OCI-LY1 (cell line): ENCODE data around the gene GLS.

Experiments
- H2AFZ ChIP-seq: fragments of 200-600 bp; sonication (generic), shearing (Covaris generic); 2 replicates; pipeline ENCODE4 v1.6.0; 2014; ENCODE audit warnings: antibody characterized with exemption, mild to moderate bottlenecking, low read length
- H3F3A ChIP-seq: fragments of 200-600 bp; sonication (generic), shearing (Covaris generic); 2 replicates; pipeline ENCODE4 v1.6.0; 2014; ENCODE audit warnings: mild to moderate bottlenecking, antibody characterized with exemption, low read length, moderate library complexity; ENCODE audit not compliant: insufficient read depth
- H3K27ac ChIP-seq: fragments of 200-600 bp; sonication (generic); 2 replicates; pipeline ENCODE4 v1.5.1; 2014; ENCODE audit warnings: low read length, mixed run types, mild to moderate bottlenecking, low read depth; ENCODE audit not compliant: poor library complexity, severe bottlenecking
- H3K27me3 ChIP-seq: fragments of 200-600 bp; sonication (generic); 2 replicates; pipeline ENCODE4 v1.6.0; 2014; ENCODE audit warnings: antibody characterized with exemption, mild to moderate bottlenecking, low read length, moderate library complexity; ENCODE audit not compliant: insufficient read depth
- H3K36me3 ChIP-seq: fragments of 200-600 bp; sonication (generic); 2 replicates; pipeline ENCODE4 v1.6.1; 2014; ENCODE audit warnings: mild to moderate bottlenecking, antibody characterized with exemption, low read length, moderate library complexity, mixed read lengths; ENCODE audit not compliant: insufficient read depth
- H3K4me1 ChIP-seq: fragments of 200-600 bp; sonication (generic); 2 replicates; pipeline ENCODE4 v1.5.1; 2014; ENCODE audit warnings: mild to moderate bottlenecking, low read length, moderate library complexity; ENCODE audit not compliant: insufficient read depth, severe bottlenecking
- H3K4me2 ChIP-seq: fragments of 200-600 bp; sonication (generic), shearing (Covaris generic); 2 replicates; pipeline ENCODE4 v1.6.1; 2014; ENCODE audit warnings: low read length
- H3K4me3 ChIP-seq: fragments of 200-600 bp; sonication (generic); 2 replicates; pipeline ENCODE4 v1.5.1; 2014; ENCODE audit warnings: low read length, low read depth, mild to moderate bottlenecking, mixed read lengths; ENCODE audit not compliant: poor library complexity, severe bottlenecking
- H3K79me2 ChIP-seq: fragments of 200-600 bp; shearing (Covaris generic); 2 replicates; pipeline ENCODE4 v1.6.1; 2016; ENCODE audit warnings: mixed run types, low read length, mixed read lengths; ENCODE audit not compliant: insufficient read depth
- H3K9ac ChIP-seq: fragments of 200-600 bp; sonication (generic), shearing (Covaris generic); 2 replicates; pipeline ENCODE4 v1.6.1; 2014; ENCODE audit warnings: mild to moderate bottlenecking, low read length, mixed read lengths
- H3K9me2 ChIP-seq: fragments of 200-600 bp; sonication (generic), shearing (Covaris generic); 2 replicates; pipeline ENCODE4 v1.6.1; 2014; ENCODE audit warnings: low read depth, mild to moderate bottlenecking, low read length, mixed read lengths
- H3K9me3 ChIP-seq: fragments of 200-600 bp; shearing (Covaris generic); 2 replicates; pipeline ENCODE4 v1.6.1; 2014; ENCODE audit warnings: low read length, mixed read lengths
- H4K20me1 ChIP-seq: fragments of 200-600 bp; sonication (generic), shearing (Covaris generic); 2 replicates; pipeline ENCODE4 v1.6.0; 2016; ENCODE audit warnings: mild to moderate bottlenecking, low read length; ENCODE audit not compliant: insufficient read depth
- EZH2 ChIP-seq: fragments of 200-600 bp; sonication (generic), shearing (Covaris generic); IDR thresholded peaks from 2 replicates; pipeline ENCODE4 v1.8.0; 2017; ENCODE audit warnings: borderline replicate concordance, mixed run types, mild to moderate bottlenecking, antibody characterized with exemption, low read length, moderate library complexity, mixed read lengths
- TF ChIP-seq, protein P1 (sequence below): fragments of 200-600 bp; sonication (generic), shearing (Covaris generic); IDR thresholded peaks from 2 replicates; pipeline ENCODE4 v1.5.1; 2017; ENCODE audit warnings: mild to moderate bottlenecking, antibody characterized with exemption, low read length, moderate library complexity, mixed read lengths

Gene GLS

DNA sequence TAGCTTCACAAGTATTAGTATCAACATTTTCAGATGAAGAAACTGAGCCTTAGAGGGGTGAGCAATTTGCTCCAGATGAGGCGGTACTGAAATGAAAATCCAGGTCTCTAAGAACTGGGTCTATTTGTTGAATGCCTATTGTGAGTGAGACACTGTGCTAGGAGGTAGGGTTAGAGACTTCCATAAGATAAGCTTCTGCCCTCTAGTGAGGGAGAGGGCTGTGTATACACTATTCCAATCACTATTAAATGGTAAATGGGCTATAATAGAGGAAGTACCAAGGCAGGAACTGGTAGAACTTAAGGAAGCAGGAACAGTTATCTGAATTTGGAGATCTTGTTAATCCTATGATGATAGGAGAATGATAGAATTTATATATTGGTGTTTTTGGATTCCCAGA lies 23.6 kb upstream of the GLS start:
- H3K4me1 ChIP-seq, result no peaks in the 10 kb centered on the region
- no peak overlapping the region for H2AFZ ChIP-seq
- TF ChIP-seq, protein P1, sequence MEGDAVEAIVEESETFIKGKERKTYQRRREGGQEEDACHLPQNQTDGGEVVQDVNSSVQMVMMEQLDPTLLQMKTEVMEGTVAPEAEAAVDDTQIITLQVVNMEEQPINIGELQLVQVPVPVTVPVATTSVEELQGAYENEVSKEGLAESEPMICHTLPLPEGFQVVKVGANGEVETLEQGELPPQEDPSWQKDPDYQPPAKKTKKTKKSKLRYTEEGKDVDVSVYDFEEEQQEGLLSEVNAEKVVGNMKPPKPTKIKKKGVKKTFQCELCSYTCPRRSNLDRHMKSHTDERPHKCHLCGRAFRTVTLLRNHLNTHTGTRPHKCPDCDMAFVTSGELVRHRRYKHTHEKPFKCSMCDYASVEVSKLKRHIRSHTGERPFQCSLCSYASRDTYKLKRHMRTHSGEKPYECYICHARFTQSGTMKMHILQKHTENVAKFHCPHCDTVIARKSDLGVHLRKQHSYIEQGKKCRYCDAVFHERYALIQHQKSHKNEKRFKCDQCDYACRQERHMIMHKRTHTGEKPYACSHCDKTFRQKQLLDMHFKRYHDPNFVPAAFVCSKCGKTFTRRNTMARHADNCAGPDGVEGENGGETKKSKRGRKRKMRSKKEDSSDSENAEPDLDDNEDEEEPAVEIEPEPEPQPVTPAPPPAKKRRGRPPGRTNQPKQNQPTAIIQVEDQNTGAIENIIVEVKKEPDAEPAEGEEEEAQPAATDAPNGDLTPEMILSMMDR, result no peak
- TF ChIP-seq EZH2, result no peak

DNA sequence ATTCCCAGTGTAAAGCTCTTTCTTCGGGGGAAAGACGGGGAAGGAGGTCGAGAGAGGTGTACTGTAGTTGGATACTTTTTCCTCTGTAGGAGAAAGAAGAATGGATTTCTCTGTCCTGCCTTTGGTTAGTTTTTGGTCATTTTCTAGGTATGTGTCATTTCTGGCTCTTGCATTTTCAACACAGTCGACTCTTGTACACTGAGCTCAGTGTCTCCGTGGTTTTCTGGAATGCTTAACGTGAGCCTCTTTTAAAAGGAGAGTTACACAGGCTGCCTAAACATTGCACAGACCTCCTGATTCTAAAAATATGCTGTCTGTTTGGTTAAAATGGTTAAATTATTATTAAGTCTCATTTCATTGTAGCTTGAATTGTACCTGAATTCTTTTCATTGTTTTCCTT lies 21.8 kb upstream of the GLS start:
- no peaks in the 10 kb centered on the region for H3F3A ChIP-seq
- H3K9ac ChIP-seq, result no peak overlapping the region
- H3K4me1 ChIP-seq, result no peaks in the 10 kb centered on the region
- no peaks in the 10 kb centered on the region for H3K27me3 ChIP-seq
- no peaks in the 10 kb centered on the region for H3K9me2 ChIP-seq
- no peaks in the 10 kb centered on the region for H3K9me3 ChIP-seq
- no peak overlapping the region for H3K4me3 ChIP-seq
- H3K4me2 ChIP-seq, result no peak overlapping the region
- H3K27ac ChIP-seq, result no peak overlapping the region
- no peak overlapping the region for H2AFZ ChIP-seq
- H4K20me1 ChIP-seq, result no peaks in the 10 kb centered on the region
- no peak for TF ChIP-seq EZH2
- TF ChIP-seq, protein P1, result no peak
- H3K79me2 ChIP-seq, result no peaks in the 10 kb centered on the region
- H3K36me3 ChIP-seq, result no peaks in the 10 kb centered on the region

More for the DNA sequence above, 23.6 kb upstream of the GLS start:
- H3K27me3 ChIP-seq, result no peaks in the 10 kb centered on the region
- H3K9me2 ChIP-seq, result no peaks in the 10 kb centered on the region
- no peaks in the 10 kb centered on the region for H3K36me3 ChIP-seq
- H3K4me3 ChIP-seq, result no peak overlapping the region
- H3K4me2 ChIP-seq, result no peak overlapping the region
- no peak overlapping the region for H3K27ac ChIP-seq
- H4K20me1 ChIP-seq, result no peaks in the 10 kb centered on the region
- H3K9me3 ChIP-seq, result no peaks in the 10 kb centered on the region
- no peaks in the 10 kb centered on the region for H3F3A ChIP-seq
- no peaks in the 10 kb centered on the region for H3K79me2 ChIP-seq
- no peak overlapping the region for H3K9ac ChIP-seq

DNA sequence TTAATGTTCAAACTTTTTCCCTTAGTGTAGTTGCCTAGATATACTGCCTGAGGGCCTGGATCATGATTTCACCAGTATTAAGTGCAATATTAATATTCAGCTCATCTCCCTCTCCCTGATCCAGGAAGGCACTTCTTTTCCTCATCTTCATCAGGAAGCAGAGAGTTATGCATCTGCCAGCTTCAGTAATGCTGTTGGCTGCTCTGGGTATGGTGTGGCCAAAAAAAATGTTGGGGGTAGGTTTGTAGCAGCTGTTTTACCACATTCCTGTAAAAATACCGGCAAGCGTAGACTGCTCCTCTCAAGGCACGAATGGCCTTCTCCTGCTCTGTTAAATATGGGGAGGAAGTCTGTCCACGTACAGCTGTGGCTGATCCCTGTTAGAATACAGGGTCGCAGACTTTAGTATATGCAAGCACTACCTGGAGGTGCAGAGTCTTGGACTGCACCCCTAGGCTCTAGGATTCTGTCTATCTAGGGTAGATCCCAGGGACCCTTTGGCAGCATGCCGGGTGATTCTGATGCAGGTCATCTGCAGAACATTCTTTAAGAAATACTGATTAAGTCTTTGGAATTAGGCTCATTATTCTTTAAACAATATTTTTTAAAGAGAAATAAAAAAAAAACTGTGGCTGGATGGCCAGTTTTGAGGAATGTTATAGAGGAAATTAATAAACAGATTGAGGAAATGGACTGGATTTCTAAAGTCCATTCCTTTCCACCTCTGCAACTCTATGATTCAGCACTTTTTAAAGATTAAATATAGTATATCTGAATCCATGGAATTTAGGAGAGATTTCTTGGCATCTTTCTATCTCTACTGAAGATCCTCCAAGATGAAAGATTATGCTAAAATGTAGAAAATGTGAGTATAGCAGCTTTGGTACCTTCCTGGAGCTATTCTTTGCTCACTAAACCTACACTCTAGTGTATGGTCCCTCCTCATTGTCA lies 21.0 kb upstream of the GLS start:
- Histone ChIP-seq H4K20me1 (no peaks in the 10 kb centered on the region), H3K9me3 (no peaks in the 10 kb centered on the region), H3K4me3 (no peak overlapping the region), H3K9ac (no peak overlapping the region), H2AFZ (no peak overlapping the region), H3F3A (no peaks in the 10 kb centered on the region), H3K9me2 (no peaks in the 10 kb centered on the region), H3K27ac (no peak overlapping the region), H3K79me2 (no peaks in the 10 kb centered on the region), H3K27me3 (no peaks in the 10 kb centered on the region), H3K36me3 (no peaks in the 10 kb centered on the region), H3K4me1 (no peaks in the 10 kb centered on the region), H3K4me2 (no peak overlapping the region)
- TF ChIP-seq, protein P1, result no peak
- TF ChIP-seq EZH2, result no peak
